OCI-LY7 (cell line): ENCODE data around the gene CNNM2. TPM values are rescaled to one million over a fixed set of nuclear protein-coding genes. Genes with fewer than 3 reads are reported as not detected.

ENCODE experiments used
- BruUV-seq: library from RNA; stranded (reverse); fragments of 400-500 nt; replicated peaks from 2 replicates; lab custom pipeline; 2021; lab: Mats Ljungman, UMichigan
- CTCF ChIA-PET: fragments of 300-600 bp; sonication (Branson Sonifier 250); formaldehyde crosslinking; loops from one replicate; lab custom pipeline; 2022; ENCODE audit warnings: antibody characterized with exemption; ENCODE audit not compliant: unreplicated experiment; lab: Charles Lee
- POLR2A ChIA-PET: fragments of 300-600 bp; sonication (Branson Sonifier 250); formaldehyde crosslinking; loops from one replicate; lab custom pipeline; 2022; ENCODE audit warnings: antibody characterized with exemption; lab: Charles Lee
- DNase-seq: peaks from one replicate; pipeline ENCODE4 v3.0.0-alpha.2; 2015; ENCODE audit warnings: low spot score
- H2AFZ ChIP-seq: fragments of 200-600 bp; sonication (generic), shearing (Covaris generic); 2 replicates; pipeline ENCODE4 v1.6.1; 2014; ENCODE audit warnings: mild to moderate bottlenecking, antibody characterized with exemption, low read length, moderate library complexity
- H3K27ac ChIP-seq: fragments of 200-600 bp; sonication (generic); 2 replicates; pipeline ENCODE4 v1.5.1; 2014; ENCODE audit warnings: mixed run types, low read depth, mild to moderate bottlenecking, moderate library complexity, low read length, inconsistent platforms; ENCODE audit not compliant: poor library complexity, severe bottlenecking
- H3K36me3 ChIP-seq: fragments of 200-600 bp; sonication (generic); 2 replicates; pipeline ENCODE4 v1.6.1; 2014; ENCODE audit warnings: mild to moderate bottlenecking, antibody characterized with exemption, low read length, moderate library complexity, mixed read lengths; ENCODE audit not compliant: insufficient read depth
- H3K4me1 ChIP-seq: fragments of 200-600 bp; sonication (generic); 2 replicates; pipeline ENCODE4 v1.5.1; 2014; ENCODE audit warnings: mild to moderate bottlenecking, low read length; ENCODE audit not compliant: insufficient read depth, poor library complexity, severe bottlenecking
- H3K4me2 ChIP-seq: fragments of 200-600 bp; sonication (generic); 2 replicates; pipeline ENCODE4 v1.6.1; 2014; ENCODE audit warnings: mild to moderate bottlenecking, low read length
- H3K4me3 ChIP-seq: fragments of 200-600 bp; sonication (generic); 2 replicates; pipeline ENCODE4 v1.5.1; 2014; ENCODE audit warnings: mild to moderate bottlenecking, low read depth, low read length; ENCODE audit not compliant: poor library complexity, severe bottlenecking
- H3K79me2 ChIP-seq: fragments of 200-600 bp; sonication (generic); 2 replicates; pipeline ENCODE4 v1.6.1; 2016; ENCODE audit warnings: low read depth, mild to moderate bottlenecking, low read length, moderate library complexity, mixed read lengths; ENCODE audit not compliant: insufficient read depth
- H3K9me2 ChIP-seq: fragments of 200-600 bp; sonication (generic); 2 replicates; pipeline ENCODE4 v1.6.1; 2016; ENCODE audit warnings: mild to moderate bottlenecking, low read length, mixed read lengths; ENCODE audit not compliant: insufficient read depth
- H3K9me3 ChIP-seq: fragments of 200-600 bp; sonication (generic); 2 replicates; pipeline ENCODE4 v1.6.1; 2014; ENCODE audit warnings: mild to moderate bottlenecking, mixed run types, low read length, mixed read lengths
- H4K20me1 ChIP-seq: fragments of 200-600 bp; sonication (generic); 2 replicates; pipeline ENCODE4 v1.6.1; 2014; ENCODE audit warnings: mild to moderate bottlenecking, antibody characterized with exemption, low read length, moderate library complexity, mixed read lengths; ENCODE audit not compliant: insufficient read depth
- EZH2phosphoT487 ChIP-seq: fragments of 200-600 bp; sonication (generic); IDR thresholded peaks from 2 replicates; pipeline ENCODE4 v1.6.1; 2018; ENCODE audit warnings: low read depth, borderline replicate concordance, mild to moderate bottlenecking, mixed run types, antibody characterized with exemption, low read length, moderate library complexity, mixed read lengths
- intact Hi-C: fragments of 100-400 bp; cut with micrococcal nuclease; formaldehyde crosslinking; loops from one replicate; pipeline ENCODE4 v1.10.0; 2022; ENCODE audit not compliant: unreplicated experiment
- total RNA-seq, 2 experiments: library from RNA; depleted of rRNA in 1 of 2; stranded (reverse); fragments of >200 nt in 1 of 2; shearing (Covaris generic) in 1 of 2; gene quantifications; 2 replicates each; pipeline ENCODE4 v1.2.3, GENCODE V29; 2014 to 2022
- TF ChIP-seq, protein P1 (sequence below): fragments of 200-600 bp; sonication (generic); conservative IDR thresholded peaks from 2 replicates; pipeline ENCODE4 v1.5.1; 2014; ENCODE audit warnings: mild to moderate bottlenecking, antibody characterized with exemption, low read length, moderate library complexity, mixed read lengths

CNNM2 gene
- total RNA-seq, 2 experiments from 2014 or later = 6.6 to 7.2 TPM

DNA sequence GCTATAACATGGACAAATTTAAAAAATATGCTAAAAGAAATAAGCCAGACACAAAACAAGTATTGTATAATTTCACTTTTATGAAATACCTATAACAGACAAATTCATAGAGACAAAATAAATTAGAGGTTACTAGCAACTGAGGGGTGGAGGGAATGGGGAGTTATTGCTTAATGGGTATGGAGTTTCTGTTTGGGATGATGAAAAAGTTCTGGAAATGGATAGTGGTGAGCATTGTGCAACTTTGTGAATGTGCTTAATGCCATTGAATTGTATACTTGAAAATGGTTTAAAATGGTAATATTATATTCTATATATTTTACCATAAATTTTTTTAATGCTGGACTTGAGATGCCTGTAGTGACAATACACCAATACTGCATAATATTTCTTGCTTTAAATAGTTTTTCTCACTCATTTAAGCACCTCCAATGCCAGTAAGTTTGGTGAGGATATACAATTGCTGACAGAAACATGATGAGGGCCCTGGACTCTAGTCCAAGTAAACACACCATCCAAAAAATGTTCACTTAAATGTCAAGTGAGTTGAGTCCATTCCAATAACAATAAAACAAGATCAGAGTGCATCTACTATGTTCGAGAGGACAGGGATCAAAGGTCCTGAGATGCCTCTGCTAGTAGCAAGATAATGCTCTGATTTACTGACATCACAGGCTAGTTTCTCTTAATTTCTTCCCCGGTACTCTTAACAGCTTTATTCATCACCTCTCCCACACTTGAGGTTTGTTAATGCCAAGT lies 203.1 kb downstream of the CNNM2 start:
- intact Hi-C loops = no loop called here
- Histone ChIP-seq H3K79me2 (0 out of 2 replicates have a peak, but pooled peaks cover 4% of the 10 kb centered on the region), H3K4me3 (no peak overlapping the region), H3K4me2 (no peak overlapping the region), H3K27ac (no peak overlapping the region), H2AFZ (no peak overlapping the region), H3K9me2 (no peaks in the 10 kb centered on the region), H3K9me3 (no peaks in the 10 kb centered on the region), H3K36me3 (peaks cover 9% of the 10 kb centered on the region), H3K4me1 (no peaks in the 10 kb centered on the region), H4K20me1 (no peaks in the 10 kb centered on the region)
- ChIA-PET CTCF (no interaction called here), POLR2A (interaction anchor here (0.5 kb wide), 1 partner anchor 118 kb away, joined by 4 read pairs; no protein-coding TSS in a partner anchor)
- TF ChIP-seq EZH2phosphoT487 = no peak
- TF ChIP-seq, protein P1, sequence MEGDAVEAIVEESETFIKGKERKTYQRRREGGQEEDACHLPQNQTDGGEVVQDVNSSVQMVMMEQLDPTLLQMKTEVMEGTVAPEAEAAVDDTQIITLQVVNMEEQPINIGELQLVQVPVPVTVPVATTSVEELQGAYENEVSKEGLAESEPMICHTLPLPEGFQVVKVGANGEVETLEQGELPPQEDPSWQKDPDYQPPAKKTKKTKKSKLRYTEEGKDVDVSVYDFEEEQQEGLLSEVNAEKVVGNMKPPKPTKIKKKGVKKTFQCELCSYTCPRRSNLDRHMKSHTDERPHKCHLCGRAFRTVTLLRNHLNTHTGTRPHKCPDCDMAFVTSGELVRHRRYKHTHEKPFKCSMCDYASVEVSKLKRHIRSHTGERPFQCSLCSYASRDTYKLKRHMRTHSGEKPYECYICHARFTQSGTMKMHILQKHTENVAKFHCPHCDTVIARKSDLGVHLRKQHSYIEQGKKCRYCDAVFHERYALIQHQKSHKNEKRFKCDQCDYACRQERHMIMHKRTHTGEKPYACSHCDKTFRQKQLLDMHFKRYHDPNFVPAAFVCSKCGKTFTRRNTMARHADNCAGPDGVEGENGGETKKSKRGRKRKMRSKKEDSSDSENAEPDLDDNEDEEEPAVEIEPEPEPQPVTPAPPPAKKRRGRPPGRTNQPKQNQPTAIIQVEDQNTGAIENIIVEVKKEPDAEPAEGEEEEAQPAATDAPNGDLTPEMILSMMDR = no peak
- BruUV-seq = no TSS peak
- no peak for DNase-seq

DNA sequence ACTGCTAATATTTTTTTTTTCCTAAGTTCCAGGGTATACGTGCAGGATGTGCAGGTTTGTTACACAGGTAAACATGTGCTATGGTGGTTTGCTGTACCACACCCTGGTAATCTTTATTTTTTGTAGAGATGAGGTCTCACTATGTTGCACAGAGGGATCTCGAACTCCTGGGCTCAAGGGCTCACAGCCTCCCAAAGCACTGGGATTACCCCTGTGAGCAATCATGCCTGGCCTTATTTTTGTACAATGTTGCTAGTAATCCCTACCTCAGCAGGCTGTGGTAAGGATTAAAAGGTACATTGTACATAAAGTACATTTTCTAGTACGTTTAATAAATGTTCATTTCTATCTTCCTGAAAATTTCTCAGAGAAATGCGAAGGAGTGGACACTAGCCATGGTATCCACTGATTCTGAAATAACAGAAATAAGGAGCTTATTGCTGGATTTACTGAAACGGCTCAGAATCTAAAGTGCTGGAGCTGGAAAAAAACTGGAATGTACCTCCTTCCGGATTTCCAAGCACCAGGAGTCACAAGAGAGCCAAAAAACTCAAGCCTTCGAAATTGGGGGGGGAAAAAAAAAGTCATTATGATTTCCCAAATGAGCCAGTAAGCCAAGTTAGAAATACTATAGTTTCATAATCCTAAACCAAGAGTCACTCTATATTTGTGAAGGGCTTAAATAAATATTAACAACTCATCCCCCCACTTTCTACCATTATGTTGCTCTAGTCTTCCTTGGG lies 205.4 kb downstream of the CNNM2 start:
- intact Hi-C loops = no loop called here

More for the DNA sequence above, 205.4 kb downstream of the CNNM2 start:
- H3K4me2 ChIP-seq = no peak overlapping the region
- no peak overlapping the region for H2AFZ ChIP-seq
- no peaks in the 10 kb centered on the region for H3K79me2 ChIP-seq
- no peak overlapping the region for H3K4me3 ChIP-seq
- no peaks in the 10 kb centered on the region for H4K20me1 ChIP-seq
- peaks cover 20% of the 10 kb centered on the region for H3K36me3 ChIP-seq
- ChIA-PET POLR2A (no interaction called here), CTCF (no interaction called here)
- DNase-seq = no peak
- no peak for TF ChIP-seq EZH2phosphoT487
- TF ChIP-seq, protein P1 = no peak
- no peaks in the 10 kb centered on the region for H3K9me2 ChIP-seq
- no peaks in the 10 kb centered on the region for H3K9me3 ChIP-seq
- H3K27ac ChIP-seq = no peak overlapping the region
- BruUV-seq = no TSS peak
- no peaks in the 10 kb centered on the region for H3K4me1 ChIP-seq
